HG03039 (cell line): Measurements from ENCODE around the gene FAM161A.
"Not testable (repeated sequence)": the region's sequence is repeated elsewhere in the genome, so short reads cannot be mapped to it uniquely, and the experiment has no call there.

Experiments used
- ATAC-seq: cut with Tn5 transposase; IDR thresholded peaks from one replicate; pipeline ENCODE4 v1.9.1; 2021; ENCODE audit warnings: mild to moderate bottlenecking, moderate library complexity; ENCODE audit not compliant: unreplicated experiment

FAM161A gene

GRCh38 chr2:61841286-61841685 is 12.6 kb downstream of the FAM161A start:
- no peak for ATAC-seq

GRCh38 chr2:61834893-61835292 is 19.0 kb downstream of the FAM161A start:
- ATAC-seq, result no peak

- ATAC-seq, result no peak
Observed at GRCh38 chr2:61833971-61834370, 19.9 kb downstream of the FAM161A start.

GRCh38 chr2:61832183-61832841 is 21.5 kb downstream of the FAM161A start:
- ATAC-seq, result no peak

GRCh38 chr2:61822255-61822654 is 31.6 kb downstream of the FAM161A start:
- ATAC-seq, result no peak

- ATAC-seq, result no peak
Observed at GRCh38 chr2:61816480-61817355, 37.1 kb downstream of the FAM161A start.

- no peak for ATAC-seq
Observed at GRCh38 chr2:61814539-61815160, 39.2 kb downstream of the FAM161A start.

- ATAC-seq, result not testable (repeated sequence)
Observed at GRCh38 chr2:61813314-61813713, 40.5 kb downstream of the FAM161A start.

GRCh38 chr2:61811821-61812220 is 42.0 kb downstream of the FAM161A start:
- no peak for ATAC-seq

- not testable (repeated sequence) for ATAC-seq
Observed at GRCh38 chr2:61810203-61810602, 43.7 kb downstream of the FAM161A start.

GRCh38 chr2:61808693-61809092 is 45.2 kb downstream of the FAM161A start:
- ATAC-seq, result not testable (repeated sequence)

GRCh38 chr2:61807036-61807757 is 46.7 kb downstream of the FAM161A start:
- no peak for ATAC-seq

- no peak for ATAC-seq
Observed at GRCh38 chr2:61802548-61802947, 51.3 kb downstream of the FAM161A start.

GRCh38 chr2:61799099-61799498 is 54.8 kb downstream of the FAM161A start:
- no peak for ATAC-seq

GRCh38 chr2:61797446-61797845 is 56.4 kb downstream of the FAM161A start:
- not testable (repeated sequence) for ATAC-seq

GRCh38 chr2:61795408-61795807 is 58.5 kb downstream of the FAM161A start:
- ATAC-seq, result no peak

GRCh38 chr2:61793389-61793836 is 60.4 kb downstream of the FAM161A start:
- ATAC-seq, result no peak

- no peak for ATAC-seq
Observed at GRCh38 chr2:61792355-61792890, 61.4 kb downstream of the FAM161A start.

- ATAC-seq, result no peak
Observed at GRCh38 chr2:61789807-61790602, 63.9 kb downstream of the FAM161A start.
